HG02885 (cell line): Measurements from ENCODE around the gene MRPL9.
"Not testable (repeated sequence)": the region's sequence is repeated elsewhere in the genome, so short reads cannot be mapped to it uniquely, and the experiment has no call there.

ENCODE experiments used
- ATAC-seq: cut with Tn5 transposase; IDR thresholded peaks from one replicate; pipeline ENCODE4 v1.9.1; 2021; ENCODE audit warnings: mild to moderate bottlenecking; ENCODE audit not compliant: unreplicated experiment, poor library complexity

MRPL9 gene

DNA sequence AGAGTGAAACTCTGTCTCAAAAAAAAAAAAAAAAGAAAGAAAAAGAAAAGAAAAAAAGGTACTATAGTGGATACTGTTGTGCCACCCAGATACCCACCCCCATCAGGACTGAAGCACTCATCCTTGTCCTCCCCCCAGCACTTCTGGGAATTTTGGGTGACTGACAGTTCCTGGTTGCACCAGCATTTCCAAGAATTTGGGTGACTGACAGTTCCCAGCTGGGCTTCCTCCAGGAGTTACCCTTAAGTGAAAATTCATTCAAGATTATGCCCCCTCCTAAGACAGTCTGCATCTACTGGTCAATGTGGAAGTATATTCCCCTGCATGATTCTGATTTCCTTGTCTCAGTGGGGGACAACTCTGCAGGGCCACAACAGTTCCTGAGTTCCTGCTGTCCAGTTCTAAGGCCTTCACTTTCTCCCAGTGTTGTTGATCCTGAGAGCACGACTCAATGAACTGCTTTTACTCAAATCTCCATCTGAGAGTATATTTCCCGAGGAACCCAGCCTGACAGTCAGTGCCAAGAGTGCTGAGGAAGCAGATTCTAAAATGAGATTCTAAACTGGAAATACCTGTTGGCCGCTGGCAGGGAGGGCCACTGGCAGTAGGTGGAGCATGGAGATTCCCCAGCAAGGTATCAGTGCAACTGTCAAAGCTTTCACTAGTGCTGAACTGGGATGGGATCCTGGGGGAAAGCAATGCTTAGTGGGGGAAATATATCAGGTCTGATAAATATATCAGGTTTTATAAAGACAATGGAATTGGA is 23.5 kb downstream of the MRPL9 start:
- no peak for ATAC-seq

- ATAC-seq = no peak
Measured at GRCh38 chr1:151737479-151737878, 25.8 kb downstream of the MRPL9 start.

DNA sequence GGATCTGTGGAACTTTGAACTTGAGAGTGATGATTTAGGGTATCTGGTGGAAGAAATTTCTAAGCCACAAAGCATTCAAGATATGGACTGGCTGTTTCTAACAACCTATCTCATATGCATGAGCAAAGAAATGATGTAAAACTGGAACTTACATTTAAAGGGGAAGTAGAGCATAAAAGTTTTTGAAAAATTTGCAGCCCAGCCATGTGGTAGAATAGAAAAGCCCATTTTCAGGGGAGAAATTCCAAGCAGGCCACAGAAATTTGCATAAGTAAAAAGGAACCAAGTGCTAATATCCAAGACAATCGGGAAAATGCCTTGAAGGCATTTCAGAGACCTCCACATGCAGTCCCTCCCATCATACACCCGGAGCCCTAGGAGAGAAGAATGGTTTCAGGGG is 26.3 kb downstream of the MRPL9 start:
- ATAC-seq = no peak

DNA sequence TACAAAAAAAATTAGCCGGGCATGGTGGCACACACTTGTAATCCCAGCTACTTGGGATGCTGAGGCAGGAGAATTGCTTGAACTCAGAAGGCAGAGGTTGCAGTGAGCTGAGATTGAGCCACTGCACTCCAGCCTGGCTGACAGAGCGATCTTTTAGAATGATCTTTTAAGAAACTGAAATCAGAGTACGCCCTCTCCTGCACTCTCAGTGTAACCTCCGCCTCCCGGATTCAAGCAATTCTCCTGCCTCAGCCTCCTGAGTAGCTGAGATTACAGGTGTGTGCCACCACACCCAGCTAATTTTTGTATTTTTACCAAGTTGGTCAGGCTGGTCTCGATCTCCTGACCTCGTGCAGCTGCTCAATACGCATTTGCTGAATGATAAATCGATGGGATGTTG is 29.3 kb downstream of the MRPL9 start:
- not testable (repeated sequence) for ATAC-seq

DNA sequence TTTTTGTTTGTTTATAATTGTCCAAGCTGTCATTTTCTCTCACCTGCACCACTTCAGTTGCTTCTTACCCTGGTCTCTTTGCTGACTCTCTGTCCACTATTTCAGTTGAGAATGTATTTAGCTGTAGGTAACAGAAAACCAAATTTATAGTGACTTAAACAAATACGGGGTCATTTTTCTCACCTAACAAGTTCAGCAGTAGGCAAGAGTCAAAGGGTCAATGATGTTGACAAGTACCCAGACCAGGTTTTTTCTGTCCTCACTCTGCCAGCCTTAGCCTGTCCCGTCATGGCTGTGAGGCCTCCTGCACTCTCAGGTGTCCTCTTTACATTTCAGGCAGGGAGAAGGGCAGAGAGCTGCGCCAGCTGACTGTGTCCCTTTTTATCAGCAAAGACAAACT is 30.2 kb downstream of the MRPL9 start:
- ATAC-seq = no peak

GRCh38 chr1:151729966-151730291 is 33.4 kb downstream of the MRPL9 start:
- no peak for ATAC-seq

DNA sequence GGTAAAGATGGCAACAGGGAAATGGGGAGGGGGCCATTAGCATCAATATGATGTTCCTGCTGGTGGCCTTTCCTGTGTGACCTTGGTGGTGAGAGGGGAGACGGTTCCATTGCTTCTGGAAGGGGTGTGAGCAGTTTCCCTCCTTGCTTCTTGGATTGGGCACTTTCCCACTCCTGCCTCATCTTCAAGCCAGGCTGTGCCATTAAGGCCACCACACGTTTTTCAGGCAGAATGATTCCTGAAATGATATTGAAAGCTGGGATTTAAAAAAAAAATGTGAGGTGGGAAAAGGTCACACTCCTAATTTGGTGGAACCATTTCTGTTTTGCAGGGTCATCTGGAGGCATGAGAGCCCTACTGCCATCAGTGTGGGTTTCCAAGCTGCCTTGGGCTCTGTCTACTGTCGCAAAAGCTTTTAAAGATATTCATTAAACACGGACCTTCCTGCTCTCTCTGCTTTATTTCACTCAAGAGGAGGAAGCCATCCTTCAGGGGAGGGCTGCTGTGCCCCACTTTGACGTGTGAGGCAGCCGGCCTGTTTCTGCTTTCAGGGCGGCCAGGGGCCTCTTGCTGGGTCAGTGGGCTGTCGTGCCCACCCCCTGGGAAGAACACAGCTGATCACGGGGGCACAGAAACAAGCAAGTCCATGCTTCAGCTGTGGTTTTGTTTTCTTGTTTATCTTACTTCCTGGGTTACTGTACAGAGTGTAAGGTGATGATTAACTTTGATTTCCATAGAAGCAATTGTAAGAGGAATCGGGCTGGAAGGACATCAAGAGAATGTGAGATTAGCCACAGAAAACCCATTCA is 33.9 kb downstream of the MRPL9 start:
- no peak for ATAC-seq

DNA sequence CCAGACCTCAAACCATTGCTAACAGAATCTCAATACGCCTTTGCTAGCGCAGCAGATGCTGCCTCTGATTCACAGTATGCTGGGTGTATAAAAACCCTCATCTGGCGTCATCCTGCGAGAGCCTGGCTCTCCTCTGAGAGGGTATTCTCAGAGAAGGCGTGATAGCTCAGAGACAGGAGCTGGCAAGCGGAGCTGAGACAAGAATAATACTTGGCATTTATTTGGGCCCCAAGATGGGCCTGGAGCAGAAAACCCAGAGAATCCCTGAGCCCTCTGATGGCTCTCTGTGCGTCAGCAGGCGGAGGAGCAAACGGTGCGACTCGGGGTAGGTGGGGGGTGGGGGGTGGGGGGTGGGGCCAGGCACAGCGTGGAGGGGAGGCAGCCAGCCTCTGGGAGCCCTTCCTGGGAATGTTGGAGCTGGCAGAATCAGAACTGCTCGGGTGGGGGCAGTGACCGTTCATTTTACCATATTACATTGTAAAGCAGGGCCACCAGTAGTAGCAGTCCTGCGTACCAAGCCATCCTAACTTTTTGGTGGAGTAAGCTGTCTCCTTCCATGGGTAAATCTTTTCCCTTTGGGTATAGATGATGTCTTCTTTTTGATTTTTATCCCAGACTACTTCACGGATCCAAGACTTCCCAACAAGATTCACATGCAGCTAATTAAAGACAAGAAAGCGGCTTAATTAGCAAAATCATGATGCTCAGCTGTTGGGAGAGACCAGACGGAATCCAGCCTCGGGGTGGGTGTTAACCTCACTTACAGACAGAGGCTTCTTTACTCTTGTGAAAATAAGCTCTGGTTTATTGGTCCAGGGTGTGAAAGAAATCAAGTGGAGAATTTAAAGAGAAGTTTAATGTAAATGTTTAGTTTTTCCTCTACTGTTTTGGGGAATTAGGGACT is 34.9 kb downstream of the MRPL9 start:
- ATAC-seq = no peak

DNA sequence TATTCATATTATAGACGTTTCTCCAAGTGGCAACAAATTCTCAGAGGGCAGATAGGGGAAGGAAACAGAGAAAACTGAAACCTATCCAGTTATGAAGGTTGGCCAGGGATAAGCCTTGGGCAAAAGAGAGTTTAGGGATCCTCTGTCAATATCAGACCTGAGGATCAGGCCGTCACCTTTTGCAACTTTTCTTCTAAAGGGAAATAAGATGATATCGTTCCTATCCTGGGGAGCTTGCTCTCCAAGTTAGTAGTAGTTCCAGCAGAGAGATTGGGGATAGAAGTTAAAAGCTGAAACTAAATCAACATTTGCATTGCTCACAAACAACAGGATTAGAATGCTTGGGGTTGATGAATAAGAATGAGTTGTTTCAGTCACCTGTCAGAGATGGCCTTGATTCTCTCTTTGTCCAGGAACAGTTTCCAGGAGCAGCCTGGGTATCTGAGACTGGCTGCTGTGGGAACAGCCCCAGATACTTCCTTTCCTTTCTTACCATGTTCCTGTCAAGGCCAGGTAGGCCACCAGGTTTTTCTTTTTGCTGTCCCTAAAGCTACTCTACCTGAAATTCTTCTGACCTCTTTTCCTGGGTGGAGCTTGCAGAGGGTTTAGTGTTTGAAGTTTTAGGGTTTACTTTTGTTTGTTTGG is 39.4 kb downstream of the MRPL9 start:
- no peak for ATAC-seq

GRCh38 chr1:151721788-151722510 is 41.3 kb downstream of the MRPL9 start:
- no peak for ATAC-seq

DNA sequence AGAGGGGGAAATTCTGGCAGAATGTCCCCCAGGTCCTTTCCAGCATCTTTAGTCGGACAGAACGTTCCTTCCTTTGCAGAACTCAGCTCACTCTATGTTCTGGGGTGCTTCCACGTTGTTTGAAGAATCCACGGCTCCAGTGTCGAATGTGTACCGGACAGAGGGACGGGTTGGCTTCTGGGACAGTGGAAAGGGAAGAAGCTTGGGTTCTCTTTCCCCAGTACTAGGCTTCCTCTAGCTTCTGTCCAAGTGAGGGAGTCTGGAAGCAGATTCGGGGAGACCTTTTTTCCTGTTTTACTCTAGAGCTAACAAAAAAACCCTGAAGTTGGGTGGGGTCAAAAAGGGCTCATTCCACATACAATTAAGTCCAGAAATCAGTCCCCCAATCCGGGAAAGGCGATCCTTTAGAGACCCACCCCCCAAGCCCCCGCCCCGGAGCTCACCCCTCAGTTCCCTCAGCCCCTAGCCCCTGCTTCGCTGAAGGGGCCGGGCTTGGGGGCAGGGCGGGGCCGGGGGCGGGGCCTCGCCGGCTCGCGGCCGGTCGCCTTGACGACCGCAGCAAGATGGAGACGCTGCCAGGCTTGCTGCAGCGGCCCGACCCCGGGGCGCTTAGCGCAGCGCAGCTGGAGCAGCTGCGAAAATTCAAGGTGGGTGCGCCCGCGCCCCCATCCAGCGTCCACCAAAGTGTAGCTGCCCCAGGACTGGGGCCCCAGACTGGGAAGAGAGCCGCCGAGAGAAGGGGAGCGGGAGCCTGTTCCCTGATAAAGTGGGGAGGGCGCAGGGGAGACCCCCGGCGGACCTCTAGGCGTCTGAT is 42.1 kb downstream of the MRPL9 start, which contains the start of gene RIIAD1:
Gene RIIAD1 (plus strand): TSS at position 549 of the 814 bp plus-strand sequence. CDS start 15 bp downstream, at position 564.
- no peak for ATAC-seq

- no peak for ATAC-seq
Measured at GRCh38 chr1:151720554-151720953, 42.7 kb downstream of the MRPL9 start.

- ATAC-seq = no peak
Measured at GRCh38 chr1:151720125-151720524, 43.2 kb downstream of the MRPL9 start.

DNA sequence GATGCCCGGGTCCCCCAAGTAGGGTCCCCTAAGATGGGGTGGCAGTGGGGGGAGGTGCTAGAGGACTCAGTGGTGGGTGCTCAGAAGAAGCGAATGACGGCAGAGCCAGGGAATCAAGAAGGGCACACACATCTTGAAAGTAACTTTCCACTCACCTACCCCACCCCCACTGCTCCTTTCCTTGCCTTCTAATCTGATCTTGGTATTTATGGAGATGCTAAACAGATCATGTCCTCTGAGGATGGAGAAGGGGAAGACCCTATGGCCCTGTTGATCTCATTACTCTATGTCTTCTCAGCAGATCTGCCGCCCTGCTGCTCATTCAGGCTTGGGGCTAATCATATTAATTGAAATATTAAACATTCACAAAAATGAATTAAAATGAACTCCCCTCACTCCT is 44.6 kb downstream of the MRPL9 start:
- no peak for ATAC-seq

GRCh38 chr1:151718011-151718431 is 45.3 kb downstream of the MRPL9 start:
- no peak for ATAC-seq

DNA sequence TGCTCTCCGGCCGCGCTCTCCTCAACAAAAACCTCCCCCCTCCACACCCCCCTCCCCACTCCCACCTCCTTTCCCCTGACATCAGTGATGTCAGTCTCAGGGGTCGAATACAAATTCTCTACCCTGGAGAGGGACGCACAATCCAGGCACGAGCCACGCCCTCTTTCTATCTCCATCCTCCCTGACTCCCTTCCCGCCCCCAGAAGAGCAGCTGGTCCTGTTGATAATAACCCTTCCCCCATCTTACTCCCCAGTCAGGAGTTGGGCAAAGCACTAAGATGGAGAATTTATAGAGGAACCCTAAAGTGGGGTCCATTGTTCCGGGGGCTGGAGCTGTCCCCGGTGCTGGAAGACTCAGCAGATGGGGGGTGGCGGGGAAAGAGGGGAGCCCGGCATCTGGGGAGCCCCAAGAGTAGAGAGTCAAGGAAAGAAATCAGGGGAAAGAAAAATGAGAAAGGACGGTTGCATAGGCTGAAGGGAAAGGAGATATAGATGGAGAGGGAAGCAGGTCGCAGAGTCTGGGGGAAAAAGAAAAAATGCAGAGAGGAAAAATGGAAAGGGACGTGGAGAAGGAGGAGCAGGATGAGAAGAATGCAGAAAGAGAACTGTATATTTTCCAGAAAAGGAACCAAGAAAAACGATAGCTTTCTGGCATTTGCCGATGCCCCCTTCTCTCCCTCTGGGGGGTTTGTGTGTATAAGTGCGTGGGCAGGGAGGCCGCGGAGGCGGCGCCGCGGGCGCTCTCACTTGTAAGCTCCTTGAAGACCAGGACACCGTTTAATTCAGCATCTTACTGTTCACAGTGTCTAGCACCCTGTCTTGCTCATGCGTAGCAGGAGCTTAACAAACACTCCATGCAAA is 46.3 kb downstream of the MRPL9 start, which contains the start of gene CELF3:
Gene CELF3 (minus strand): TSS at position 33 of the 861 bp plus-strand sequence. CDS start 783 bp downstream, outside the sequence.
- ATAC-seq = no peak

GRCh38 chr1:151716405-151716762 is 46.9 kb downstream of the MRPL9 start:
- ATAC-seq = no peak
